ENCODE results near the gene ENO2.

Gene ENO2

DNA sequence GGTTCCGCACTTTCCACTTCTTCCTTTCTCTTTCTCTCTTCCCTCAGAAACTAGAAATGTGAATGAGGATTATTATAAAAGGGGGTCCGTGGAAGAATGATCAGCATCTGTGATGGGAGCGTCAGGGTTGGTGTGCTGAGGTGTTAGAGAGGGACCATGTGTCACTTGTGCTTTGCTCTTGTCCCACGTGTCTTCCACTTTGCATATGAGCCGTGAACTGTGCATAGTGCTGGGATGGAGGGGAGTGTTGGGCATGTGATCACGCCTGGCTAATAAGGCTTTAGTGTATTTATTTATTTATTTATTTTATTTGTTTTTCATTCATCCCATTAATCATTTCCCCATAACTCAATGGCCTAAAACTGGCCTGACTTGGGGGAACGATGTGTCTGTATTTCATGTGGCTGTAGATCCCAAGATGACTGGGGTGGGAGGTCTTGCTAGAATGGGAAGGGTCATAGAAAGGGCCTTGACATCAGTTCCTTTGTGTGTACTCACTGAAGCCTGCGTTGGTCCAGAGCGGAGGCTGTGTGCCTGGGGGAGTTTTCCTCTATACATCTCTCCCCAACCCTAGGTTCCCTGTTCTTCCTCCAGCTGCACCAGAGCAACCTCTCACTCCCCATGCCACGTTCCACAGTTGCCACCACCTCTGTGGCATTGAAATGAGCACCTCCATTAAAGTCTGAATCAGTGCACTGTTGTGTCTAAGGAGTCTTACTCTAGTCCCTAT lies 8.8 kb downstream of the ENO2 start:
- no peak overlapping the region for H3K4me3 ChIP-seq (ENCODE audit: low read depth, low read length)
- no peak overlapping the region for H3K9ac ChIP-seq
- TF ChIP-seq, protein P1, sequence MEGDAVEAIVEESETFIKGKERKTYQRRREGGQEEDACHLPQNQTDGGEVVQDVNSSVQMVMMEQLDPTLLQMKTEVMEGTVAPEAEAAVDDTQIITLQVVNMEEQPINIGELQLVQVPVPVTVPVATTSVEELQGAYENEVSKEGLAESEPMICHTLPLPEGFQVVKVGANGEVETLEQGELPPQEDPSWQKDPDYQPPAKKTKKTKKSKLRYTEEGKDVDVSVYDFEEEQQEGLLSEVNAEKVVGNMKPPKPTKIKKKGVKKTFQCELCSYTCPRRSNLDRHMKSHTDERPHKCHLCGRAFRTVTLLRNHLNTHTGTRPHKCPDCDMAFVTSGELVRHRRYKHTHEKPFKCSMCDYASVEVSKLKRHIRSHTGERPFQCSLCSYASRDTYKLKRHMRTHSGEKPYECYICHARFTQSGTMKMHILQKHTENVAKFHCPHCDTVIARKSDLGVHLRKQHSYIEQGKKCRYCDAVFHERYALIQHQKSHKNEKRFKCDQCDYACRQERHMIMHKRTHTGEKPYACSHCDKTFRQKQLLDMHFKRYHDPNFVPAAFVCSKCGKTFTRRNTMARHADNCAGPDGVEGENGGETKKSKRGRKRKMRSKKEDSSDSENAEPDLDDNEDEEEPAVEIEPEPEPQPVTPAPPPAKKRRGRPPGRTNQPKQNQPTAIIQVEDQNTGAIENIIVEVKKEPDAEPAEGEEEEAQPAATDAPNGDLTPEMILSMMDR (IDR thresholded peaks at IDR 0.05), result no peak

DNA sequence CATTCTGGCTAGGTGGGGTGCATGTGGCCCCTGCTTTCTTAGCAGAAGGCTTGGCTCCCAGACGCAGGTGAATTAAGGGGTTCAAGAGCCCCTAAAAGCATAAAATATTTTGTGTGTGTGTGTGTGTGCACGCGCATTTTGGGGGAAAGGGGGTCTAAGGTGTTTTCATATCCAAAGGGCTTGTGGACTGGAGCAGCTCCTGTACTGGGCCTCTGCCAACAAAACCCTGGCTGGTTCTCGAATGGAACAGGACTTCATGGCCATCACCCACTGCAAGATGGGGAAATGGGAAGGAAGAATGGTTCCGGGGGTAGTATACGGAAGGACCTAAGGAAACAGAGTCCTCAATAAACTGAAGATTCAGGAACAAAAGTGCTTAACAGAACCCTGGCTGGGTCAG lies 9.5 kb downstream of the ENO2 start:
- H3K9ac ChIP-seq, result no peak overlapping the region
- peak overlapping the region; percentile 91 for H3K27ac ChIP-seq
- no peaks in the 10 kb centered on the region for H3K36me3 ChIP-seq (ENCODE audit: control insufficient read depth, insufficient read depth, low read length)
- H3K27me3 ChIP-seq (ENCODE audit: control insufficient read depth, insufficient read depth, low read length), result no peaks in the 10 kb centered on the region
- H3K4me1 ChIP-seq, result peaks cover 27% of the 10 kb centered on the region
- no peak overlapping the region for H3K4me2 ChIP-seq (ENCODE audit: low read length)
- no peaks in the 10 kb centered on the region for H3K9me3 ChIP-seq (ENCODE audit: control insufficient read depth, low read length)
- TF ChIP-seq, protein P1 (IDR thresholded peaks at IDR 0.05), result no peak
- no peak overlapping the region for H2AFZ ChIP-seq
- peaks cover 10% of the 10 kb centered on the region for H3K79me2 ChIP-seq
- no peak overlapping the region for H3K4me3 ChIP-seq (ENCODE audit: low read depth, low read length)

More for the DNA sequence above, 8.8 kb downstream of the ENO2 start:
- Histone ChIP-seq H2AFZ (no peak overlapping the region), H3K27ac (no peak overlapping the region), H3K4me2 (ENCODE audit: low read length) (no peak overlapping the region), H3K9me3 (ENCODE audit: control insufficient read depth, low read length) (no peaks in the 10 kb centered on the region), H3K79me2 (peaks cover 5% of the 10 kb centered on the region), H3K36me3 (ENCODE audit: control insufficient read depth, insufficient read depth, low read length) (no peaks in the 10 kb centered on the region), H3K27me3 (ENCODE audit: control insufficient read depth, insufficient read depth, low read length) (no peaks in the 10 kb centered on the region), H3K4me1 (peaks cover 27% of the 10 kb centered on the region)

DNA sequence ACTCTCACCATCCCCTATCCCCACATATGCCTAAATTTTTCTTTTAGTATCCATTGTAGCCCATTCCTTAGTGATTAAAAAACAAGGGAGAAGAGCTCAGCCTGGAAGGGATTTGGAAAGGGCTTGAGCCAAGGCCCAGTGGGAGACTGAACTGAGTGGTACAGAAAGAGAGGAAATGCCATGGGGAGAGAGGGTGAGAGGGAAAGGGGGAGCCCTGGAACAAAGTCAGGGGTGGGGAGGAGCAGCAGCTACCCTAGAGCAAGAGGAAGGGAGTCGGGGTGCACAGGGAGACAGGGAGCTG lies 10.8 kb downstream of the ENO2 start:
- H3K4me2 ChIP-seq (ENCODE audit: low read length), result peak overlapping the region; percentile 79
- no peak overlapping the region for H3K4me3 ChIP-seq (ENCODE audit: low read depth, low read length)
- no peaks in the 10 kb centered on the region for H3K9me3 ChIP-seq (ENCODE audit: control insufficient read depth, low read length)
- TF ChIP-seq, protein P1 (IDR thresholded peaks at IDR 0.05), result no peak
- peaks cover 32% of the 10 kb centered on the region for H3K4me1 ChIP-seq
- H3K79me2 ChIP-seq, result peaks cover 21% of the 10 kb centered on the region
- H3K27me3 ChIP-seq (ENCODE audit: control insufficient read depth, insufficient read depth, low read length), result no peaks in the 10 kb centered on the region
- no peak overlapping the region for H2AFZ ChIP-seq
- peak overlapping the region; percentile 91 for H3K27ac ChIP-seq
- H3K36me3 ChIP-seq (ENCODE audit: control insufficient read depth, insufficient read depth, low read length), result no peaks in the 10 kb centered on the region
- H3K9ac ChIP-seq, result no peak overlapping the region

DNA sequence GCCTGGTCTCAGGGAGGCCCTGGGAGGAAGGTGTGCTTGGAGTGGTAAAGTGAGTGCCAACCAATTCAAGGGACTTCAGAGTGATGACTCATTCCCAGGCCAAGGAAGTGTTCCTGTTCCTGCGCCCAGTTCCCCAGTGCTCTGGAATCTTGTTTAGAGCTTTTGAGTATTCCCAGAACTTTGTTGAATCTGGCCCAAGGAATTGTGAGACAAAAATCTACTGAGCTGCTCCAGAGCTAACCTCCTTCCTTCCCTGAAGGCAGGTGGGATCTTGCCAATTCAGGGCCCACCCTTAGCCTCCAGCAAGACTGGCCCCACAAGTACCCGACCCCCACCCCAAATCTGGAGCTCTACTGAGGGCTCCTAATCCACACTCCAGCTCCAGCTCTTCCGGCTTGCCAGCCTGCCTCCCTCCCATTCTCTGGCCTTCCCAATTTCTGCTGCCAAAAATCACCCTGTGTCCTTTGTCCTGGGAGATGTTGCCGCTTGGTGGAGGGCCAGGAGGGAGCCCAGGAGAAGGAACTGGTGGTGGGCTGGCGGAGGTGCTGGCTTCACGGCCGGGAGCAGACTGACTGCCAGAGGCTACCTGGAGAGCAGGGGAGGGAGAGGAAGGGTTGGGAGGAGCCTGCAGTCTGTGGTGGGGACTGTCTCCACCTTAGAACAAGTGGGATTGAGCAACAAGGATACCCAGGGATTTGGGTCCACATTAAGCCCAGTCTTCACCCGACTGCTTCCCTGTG lies 11.3 kb downstream of the ENO2 start:
- H3K79me2 ChIP-seq, result peaks cover 24% of the 10 kb centered on the region
- peak overlapping the region; percentile 90 for H2AFZ ChIP-seq
- peaks cover 34% of the 10 kb centered on the region for H3K4me1 ChIP-seq
- no peaks in the 10 kb centered on the region for H3K36me3 ChIP-seq (ENCODE audit: control insufficient read depth, insufficient read depth, low read length)
- no peaks in the 10 kb centered on the region for H3K27me3 ChIP-seq (ENCODE audit: control insufficient read depth, insufficient read depth, low read length)
- H3K4me2 ChIP-seq (ENCODE audit: low read length), result peak overlapping the region; percentile 79
- H3K9me3 ChIP-seq (ENCODE audit: control insufficient read depth, low read length), result no peaks in the 10 kb centered on the region
- TF ChIP-seq, protein P1 (IDR thresholded peaks at IDR 0.05), result no peak
- H3K27ac ChIP-seq, result peak overlapping the region; percentile 91
- peak overlapping the region; percentile 80 for H3K4me3 ChIP-seq (ENCODE audit: low read depth, low read length)
- H3K9ac ChIP-seq, result peak overlapping the region; percentile 35
